Measurements from ENCODE around the gene FUOM. TPM values are rescaled to one million over a fixed set of nuclear protein-coding genes. Genes with fewer than 3 reads are reported as not detected.

FUOM gene
- total RNA-seq, 1 experiment from 2014 or later, result 41.8 TPM

DNA sequence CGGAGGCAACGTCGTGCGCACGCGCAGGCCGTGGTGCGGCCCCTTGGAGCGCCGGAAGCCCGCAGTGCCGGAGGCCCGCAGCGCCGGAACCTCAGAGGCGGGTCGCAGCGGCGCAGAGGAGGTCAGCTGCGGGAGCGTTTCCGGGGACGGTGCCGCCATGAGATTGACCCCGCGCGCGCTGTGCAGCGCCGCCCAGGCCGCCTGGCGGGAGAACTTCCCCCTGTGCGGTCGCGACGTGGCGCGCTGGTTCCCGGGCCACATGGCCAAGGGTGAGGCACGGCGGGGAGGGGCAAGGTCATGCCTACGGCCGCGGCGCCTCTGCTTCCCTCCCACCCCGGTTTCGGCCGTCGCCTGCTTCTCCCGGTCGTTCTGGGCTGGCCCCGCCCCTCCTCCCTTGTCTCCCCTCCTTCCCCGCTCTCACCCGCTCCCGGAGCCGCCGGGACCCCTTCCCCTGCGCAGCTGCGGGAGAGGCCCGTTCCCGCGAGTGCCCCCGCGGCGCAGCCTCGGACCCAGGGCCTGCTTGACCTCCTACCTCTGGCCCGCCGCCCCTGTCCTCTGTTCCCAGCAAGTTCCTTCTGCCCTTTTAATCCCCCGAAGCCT, 36.3 kb upstream of the FUOM start, which contains the start of gene MTG1:
TSS of gene MTG1 (plus strand) at position 94 of the 600 bp plus-strand sequence. CDS start at position 158, 64 bp downstream.
- DNase-seq, result peak; percentile 95
- H3K4me2 ChIP-seq (ENCODE audit: insufficient read depth, insufficient read length, low read length), result peak within 1 kb of the TSS; percentile 89
- H2BK120ac ChIP-seq (ENCODE audit: low read depth, low read length, poor library complexity, severe bottlenecking), result no peak within 1 kb of the TSS
- no CpG with 5 or more reads among the region's 69 CpGs for WGBS (ENCODE audit: extremely low coverage, insufficient read length, low lambda C conversion rate)
- TF ChIP-seq, protein P1, sequence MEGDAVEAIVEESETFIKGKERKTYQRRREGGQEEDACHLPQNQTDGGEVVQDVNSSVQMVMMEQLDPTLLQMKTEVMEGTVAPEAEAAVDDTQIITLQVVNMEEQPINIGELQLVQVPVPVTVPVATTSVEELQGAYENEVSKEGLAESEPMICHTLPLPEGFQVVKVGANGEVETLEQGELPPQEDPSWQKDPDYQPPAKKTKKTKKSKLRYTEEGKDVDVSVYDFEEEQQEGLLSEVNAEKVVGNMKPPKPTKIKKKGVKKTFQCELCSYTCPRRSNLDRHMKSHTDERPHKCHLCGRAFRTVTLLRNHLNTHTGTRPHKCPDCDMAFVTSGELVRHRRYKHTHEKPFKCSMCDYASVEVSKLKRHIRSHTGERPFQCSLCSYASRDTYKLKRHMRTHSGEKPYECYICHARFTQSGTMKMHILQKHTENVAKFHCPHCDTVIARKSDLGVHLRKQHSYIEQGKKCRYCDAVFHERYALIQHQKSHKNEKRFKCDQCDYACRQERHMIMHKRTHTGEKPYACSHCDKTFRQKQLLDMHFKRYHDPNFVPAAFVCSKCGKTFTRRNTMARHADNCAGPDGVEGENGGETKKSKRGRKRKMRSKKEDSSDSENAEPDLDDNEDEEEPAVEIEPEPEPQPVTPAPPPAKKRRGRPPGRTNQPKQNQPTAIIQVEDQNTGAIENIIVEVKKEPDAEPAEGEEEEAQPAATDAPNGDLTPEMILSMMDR (conservative IDR thresholded peaks at IDR 0.05), result peak; percentile 28; the same call in 2 of the 3 replicates
- H2AK5ac ChIP-seq (ENCODE audit: insufficient read length, low read length), result no peak within 1 kb of the TSS
- peak within 1 kb of the TSS; percentile 89 to 96 for H3K4me3 Mint-ChIP-seq
- H3K56ac ChIP-seq (ENCODE audit: insufficient read length, low read depth, low read length), result no peak within 1 kb of the TSS
- H4K5ac ChIP-seq (ENCODE audit: insufficient read length, low read depth, low read length), result no peak within 1 kb of the TSS
- peaks cover 5% of the 10 kb centered on the region for H3K23me2 ChIP-seq (ENCODE audit: insufficient read length, low read depth, low read length, poor library complexity, severe bottlenecking)
- H3K79me2 ChIP-seq (ENCODE audit: insufficient read depth, low read length), result peaks cover 3% of the 10 kb centered on the region; the same call in 1 of the 2 replicates
- H3K9me3 ChIP-seq (ENCODE audit: control insufficient read depth, low read depth, low read length), result no peaks in the 10 kb centered on the region
- peaks cover 9 to 12% of the 10 kb centered on the region in 2 experiments for H3K4me1 Mint-ChIP-seq
- peaks cover 30 to 35% (median 35%) of the 10 kb centered on the region in 3 experiments for H3K36me3 Mint-ChIP-seq (ENCODE audit: insufficient read depth in 1 of 3, low read depth in 3 of 3)
- no peak within 1 kb of the TSS for H2BK15ac ChIP-seq (ENCODE audit: low read depth, low read length)
- H3K4me1 ChIP-seq (ENCODE audit: insufficient read depth, low read length), result no peaks in the 10 kb centered on the region
- H4K91ac ChIP-seq (ENCODE audit: insufficient read length, low read depth, low read length), result no peak within 1 kb of the TSS
- H3K27ac ChIP-seq (ENCODE audit: insufficient read length, low read depth, low read length), result no peak within 1 kb of the TSS
- H3K27me3 Mint-ChIP-seq (ENCODE audit: low read depth), result no peaks in the 10 kb centered on the region
- H3K23ac ChIP-seq (ENCODE audit: insufficient read length, low read depth, low read length), result no peak within 1 kb of the TSS
- peak within 1 kb of the TSS; percentile 88 to 98 (median 92) for H3K27ac Mint-ChIP-seq
- H4K20me1 ChIP-seq (ENCODE audit: control insufficient read depth, insufficient read depth, insufficient read length), result no peaks in the 10 kb centered on the region
- H2BK20ac ChIP-seq (ENCODE audit: low read depth, low read length, poor library complexity, severe bottlenecking), result no peak within 1 kb of the TSS
- H3K79me1 ChIP-seq (ENCODE audit: insufficient read depth, low read depth, low read length, poor library complexity, severe bottlenecking), result peaks cover 4% of the 10 kb centered on the region
- H4K8ac ChIP-seq (replicated peaks; ENCODE audit: insufficient read length, low read depth, low read length), result no peak within 1 kb of the TSS
- H3K4ac ChIP-seq (ENCODE audit: low read depth, low read length), result no peak within 1 kb of the TSS
- H2BK5ac ChIP-seq (ENCODE audit: insufficient read length, low read length), result no peak within 1 kb of the TSS
- H3K27me3 ChIP-seq (ENCODE audit: insufficient read depth, low read length), result no peaks in the 10 kb centered on the region
- H3T11ph ChIP-seq (ENCODE audit: low read length), result no peak within 1 kb of the TSS
- H3K18ac ChIP-seq (ENCODE audit: insufficient read length, low read depth, low read length), result peak within 1 kb of the TSS; percentile 97
- no peaks in the 10 kb centered on the region; a peak in 1 of 5 replicates for H3K9me3 Mint-ChIP-seq
- H2BK12ac ChIP-seq (ENCODE audit: insufficient read length, low read depth, low read length), result no peak within 1 kb of the TSS
- no peak within 1 kb of the TSS for H2AFZ ChIP-seq (ENCODE audit: low read length)
- H3K9ac ChIP-seq (ENCODE audit: extremely low read depth, insufficient read length, low read length), result peak within 1 kb of the TSS; percentile 96
- peak within 1 kb of the TSS; percentile 98 for H3K14ac ChIP-seq (ENCODE audit: insufficient read depth, low read length)
